Colonic mucosa (tissue), 4 donors: ENCODE measurements around the gene GNPAT. TPM values are rescaled to one million over a fixed set of nuclear protein-coding genes. Genes with fewer than 3 reads are reported as not detected.

ENCODE experiments used
- DNase-seq: peaks from one replicate; pipeline ENCODE4 v3.0.0-alpha.2; 2020
- H3K27ac ChIP-seq: fragments of 200-600 bp; one replicate; pipeline ENCODE4 v1.8.0; 2021
- H3K27me3 ChIP-seq: fragments of 200-600 bp; one replicate; pipeline ENCODE4 v1.8.0; 2021
- H3K36me3 ChIP-seq: fragments of 200-600 bp; one replicate; pipeline ENCODE4 v1.8.0; 2021
- H3K4me1 ChIP-seq: fragments of 200-600 bp; one replicate; pipeline ENCODE4 v1.8.0; 2021; ENCODE audit warnings: mild to moderate bottlenecking
- H3K4me3 ChIP-seq: fragments of 200-600 bp; one replicate; pipeline ENCODE4 v1.8.0; 2021
- H3K9ac ChIP-seq, 2 donors: one replicate each; pipeline ENCODE4 v1.7.0; 2013; ENCODE audit warnings: control low read depth in 2 of 2, low read depth in 2 of 2, low read length in 2 of 2
- H3K9me3 ChIP-seq: fragments of 200-600 bp; one replicate; pipeline ENCODE4 v1.8.0; 2021
- intact Hi-C: fragments of 100-400 bp; cut with DNase I; formaldehyde crosslinking; loops from one replicate; pipeline ENCODE4 v1.14.1; 2022
- total RNA-seq, 2 donors: library from RNA; stranded (reverse); fragmentation: NEBNext Ultra II Directional in 1 of 2; extraction: Animal tissue kit (Norgen Biotek cat#: 25700) in 1 of 2; gene quantifications; one replicate each; pipeline ENCODE4 v1.2.1, GENCODE V29; 2021
- TF ChIP-seq, protein P1 (sequence below): fragments of 200-600 bp; IDR thresholded peaks from one replicate; pipeline ENCODE4 v1.8.0; 2022; ENCODE audit warnings: antibody characterized with exemption, mild to moderate bottlenecking
- donor health status: healthy.
- donor health status: DM: no; HTN: no; CAD: no.
- donor health status: DM: no; HTN: no; CAD: no.

The GNPAT gene
- total RNA-seq, 2 donors from 2014 or later, result 34.9 to 40.5 TPM

- TF ChIP-seq, protein P1, sequence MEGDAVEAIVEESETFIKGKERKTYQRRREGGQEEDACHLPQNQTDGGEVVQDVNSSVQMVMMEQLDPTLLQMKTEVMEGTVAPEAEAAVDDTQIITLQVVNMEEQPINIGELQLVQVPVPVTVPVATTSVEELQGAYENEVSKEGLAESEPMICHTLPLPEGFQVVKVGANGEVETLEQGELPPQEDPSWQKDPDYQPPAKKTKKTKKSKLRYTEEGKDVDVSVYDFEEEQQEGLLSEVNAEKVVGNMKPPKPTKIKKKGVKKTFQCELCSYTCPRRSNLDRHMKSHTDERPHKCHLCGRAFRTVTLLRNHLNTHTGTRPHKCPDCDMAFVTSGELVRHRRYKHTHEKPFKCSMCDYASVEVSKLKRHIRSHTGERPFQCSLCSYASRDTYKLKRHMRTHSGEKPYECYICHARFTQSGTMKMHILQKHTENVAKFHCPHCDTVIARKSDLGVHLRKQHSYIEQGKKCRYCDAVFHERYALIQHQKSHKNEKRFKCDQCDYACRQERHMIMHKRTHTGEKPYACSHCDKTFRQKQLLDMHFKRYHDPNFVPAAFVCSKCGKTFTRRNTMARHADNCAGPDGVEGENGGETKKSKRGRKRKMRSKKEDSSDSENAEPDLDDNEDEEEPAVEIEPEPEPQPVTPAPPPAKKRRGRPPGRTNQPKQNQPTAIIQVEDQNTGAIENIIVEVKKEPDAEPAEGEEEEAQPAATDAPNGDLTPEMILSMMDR, result no peak
- no peaks in the 10 kb centered on the region for H3K27me3 ChIP-seq
- H3K27ac ChIP-seq, result no peak overlapping the region
- DNase-seq, result no peak
- H3K36me3 ChIP-seq, result no peaks in the 10 kb centered on the region
- no peaks in the 10 kb centered on the region for H3K4me1 ChIP-seq
- H3K4me3 ChIP-seq, result no peak overlapping the region
- no peak overlapping the region for H3K9ac ChIP-seq
- intact Hi-C loops, result no loop called here
- no peaks in the 10 kb centered on the region for H3K9me3 ChIP-seq
Observed at GRCh38 chr1:231284441-231284840, 43.4 kb downstream of the GNPAT start.

DNA sequence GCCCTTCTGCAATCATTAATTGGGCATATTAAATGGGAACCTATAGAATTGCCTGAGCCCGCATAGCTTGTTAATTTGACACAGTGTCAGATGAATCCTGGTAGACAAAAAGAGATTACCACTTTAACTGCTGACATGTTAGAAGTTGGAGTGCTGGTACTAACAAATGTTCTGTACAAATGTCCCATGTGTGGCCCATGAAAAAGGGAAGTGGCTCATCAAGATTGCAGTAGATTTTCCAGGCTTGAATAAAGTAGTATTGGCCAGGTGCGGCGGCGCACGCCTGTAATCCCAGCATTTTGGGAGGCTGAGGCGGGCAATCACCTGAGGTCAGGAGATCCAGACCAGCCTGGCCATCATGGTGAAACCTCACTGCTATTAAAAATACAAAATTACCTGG is 45.6 kb downstream of the GNPAT start:
- Histone ChIP-seq H3K4me1 (no peaks in the 10 kb centered on the region), H3K27ac (no peak overlapping the region), H3K9me3 (no peaks in the 10 kb centered on the region), H3K9ac (no peak overlapping the region), H3K4me3 (no peak overlapping the region), H3K36me3 (no peaks in the 10 kb centered on the region), H3K27me3 (no peaks in the 10 kb centered on the region)
- intact Hi-C loops, result no loop called here
- DNase-seq, result no peak
- TF ChIP-seq, protein P1, result no peak

DNA sequence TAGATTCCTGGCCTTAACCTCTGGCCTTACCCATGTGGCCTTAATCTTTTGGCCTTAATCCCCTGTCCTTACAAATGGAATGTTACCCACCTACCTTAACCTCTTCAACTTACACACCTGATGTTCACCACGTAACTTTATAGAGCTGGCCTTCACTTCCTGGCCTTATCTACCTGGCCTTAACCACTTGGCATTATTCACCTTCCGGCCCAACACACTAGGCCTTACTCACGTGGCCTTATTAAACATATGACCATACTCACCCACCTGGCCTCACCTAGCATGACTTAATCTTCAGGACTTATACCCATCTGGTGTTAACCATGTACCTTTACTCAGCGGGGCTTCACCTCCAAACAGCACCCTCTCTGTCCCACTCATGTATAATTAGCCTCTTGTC is 54.9 kb downstream of the GNPAT start:
- no peaks in the 10 kb centered on the region for H3K4me1 ChIP-seq
- H3K27ac ChIP-seq, result no peak overlapping the region
- TF ChIP-seq, protein P1, result no peak
- no peak overlapping the region for H3K9ac ChIP-seq
- intact Hi-C loops, result no loop called here
- H3K4me3 ChIP-seq, result no peak overlapping the region
- no peaks in the 10 kb centered on the region for H3K36me3 ChIP-seq
- no peaks in the 10 kb centered on the region for H3K9me3 ChIP-seq
- H3K27me3 ChIP-seq, result no peaks in the 10 kb centered on the region
- no peak for DNase-seq

DNA sequence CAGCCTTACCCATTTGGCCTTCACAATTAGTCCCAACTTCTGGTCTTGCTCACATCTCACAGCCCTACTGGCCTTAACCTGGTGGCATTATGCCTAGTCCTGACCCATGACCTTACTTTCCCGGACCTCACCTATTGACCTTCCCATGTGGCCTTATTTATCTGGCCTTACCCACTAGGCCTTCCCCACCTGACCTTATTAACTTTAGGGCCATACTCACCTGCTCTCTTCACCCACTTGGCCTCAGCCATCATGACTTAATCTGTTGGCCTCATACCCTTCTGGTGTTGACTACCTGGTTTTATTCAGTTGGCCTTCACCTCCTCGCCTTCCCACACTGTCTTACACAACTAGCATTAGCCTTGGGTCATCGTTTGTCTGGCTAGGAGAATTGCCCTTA is 61.0 kb downstream of the GNPAT start:
- Histone ChIP-seq H3K4me3 (no peak overlapping the region), H3K36me3 (no peaks in the 10 kb centered on the region), H3K27ac (no peak overlapping the region), H3K4me1 (no peaks in the 10 kb centered on the region), H3K9ac (no peak overlapping the region), H3K27me3 (no peaks in the 10 kb centered on the region), H3K9me3 (no peaks in the 10 kb centered on the region)
- intact Hi-C loops, result no loop called here
- TF ChIP-seq, protein P1, result no peak
- DNase-seq, result no peak

- TF ChIP-seq, protein P1, result no peak
- H3K9me3 ChIP-seq, result no peaks in the 10 kb centered on the region
- H3K27ac ChIP-seq, result no peak overlapping the region
- no peaks in the 10 kb centered on the region for H3K36me3 ChIP-seq
- intact Hi-C loops, result no loop called here
- H3K9ac ChIP-seq, result no peak overlapping the region
- H3K4me3 ChIP-seq, result no peak overlapping the region
- no peaks in the 10 kb centered on the region for H3K4me1 ChIP-seq
- no peak for DNase-seq
- no peaks in the 10 kb centered on the region for H3K27me3 ChIP-seq
Observed at GRCh38 chr1:231310391-231310934, 69.5 kb downstream of the GNPAT start.
